Calu3 (cell line): ENCODE data around the gene TMEM14C. TPM values are rescaled to one million over a fixed set of nuclear protein-coding genes. Genes with fewer than 3 reads are reported as not detected.
A peak's percentile ranks its signal among the peaks of the same experiment; 100 is the strongest.

Experiments
- BruUV-seq: library from RNA; stranded (reverse); fragments of 400-500 nt; replicated peaks from 2 replicates; lab custom pipeline; 2021; lab: Mats Ljungman, UMichigan
- CTCF ChIA-PET: fragments of 300-600 bp; sonication (Branson Sonifier 250); formaldehyde crosslinking; loops from one replicate; lab custom pipeline; 2022; ENCODE audit warnings: antibody characterized with exemption; lab: Charles Lee
- DNase-seq: peaks from one replicate; pipeline ENCODE4 v3.0.0; 2022
- H3K27ac Mint-ChIP-seq: one replicate; pipeline ENCODE4 v1.8.0; 2022; ENCODE audit warnings: mixed read lengths; ENCODE audit not compliant: unreplicated experiment
- H3K27me3 Mint-ChIP-seq: one replicate; pipeline ENCODE4 v1.8.0; 2022; ENCODE audit warnings: mixed read lengths; ENCODE audit not compliant: unreplicated experiment
- H3K36me3 Mint-ChIP-seq: one replicate; pipeline ENCODE4 v1.8.0; 2022; ENCODE audit warnings: mild to moderate bottlenecking, moderate library complexity, mixed read lengths; ENCODE audit not compliant: insufficient read depth, unreplicated experiment
- H3K4me1 Mint-ChIP-seq: one replicate; pipeline ENCODE4 v1.8.0; 2022; ENCODE audit warnings: mild to moderate bottlenecking, low read depth, mixed read lengths; ENCODE audit not compliant: unreplicated experiment
- H3K4me3 Mint-ChIP-seq: one replicate; pipeline ENCODE4 v1.8.0; 2022; ENCODE audit warnings: mild to moderate bottlenecking, low read depth, moderate library complexity, mixed read lengths; ENCODE audit not compliant: unreplicated experiment
- H3K9me3 Mint-ChIP-seq: one replicate; pipeline ENCODE4 v1.8.0; 2022; ENCODE audit warnings: low read depth, mixed read lengths; ENCODE audit not compliant: unreplicated experiment
- CTCF ChIP-seq: fragments of 200-600 bp; IDR thresholded peaks from one replicate; pipeline ENCODE4 v1.8.0; 2022; ENCODE audit warnings: antibody characterized with exemption; ENCODE audit not compliant: unreplicated experiment
- intact Hi-C: fragments of 100-400 bp; cut with micrococcal nuclease; formaldehyde crosslinking; loops from one replicate; pipeline ENCODE4 v1.10.0; 2022; ENCODE audit not compliant: unreplicated experiment
- total RNA-seq: library from RNA; stranded (reverse); gene quantifications from 2 replicates; pipeline ENCODE4 v1.2.3, GENCODE V29; 2022

The TMEM14C gene
- total RNA-seq, 1 experiment from 2014 or later = 53.6 TPM

- Mint-ChIP-seq H3K27ac (no peak overlapping the region), H3K27me3 (peaks cover 9% of the 10 kb centered on the region), H3K36me3 (no peaks in the 10 kb centered on the region), H3K4me1 (no peaks in the 10 kb centered on the region), H3K4me3 (no peak overlapping the region), H3K9me3 (no peaks in the 10 kb centered on the region)
- intact Hi-C loops = no loop called here
- CTCF ChIA-PET = no interaction called here
- DNase-seq = no peak
- TF ChIP-seq CTCF = no peak
- no TSS peak for BruUV-seq
Observed at GRCh38 chr6:10687582-10687981, 35.3 kb upstream of the TMEM14C start.

GRCh38 chr6:10690651-10691445, 32.0 kb upstream of the TMEM14C start:
- no peak overlapping the region for H3K4me3 Mint-ChIP-seq
- H3K4me1 Mint-ChIP-seq = no peaks in the 10 kb centered on the region
- no peaks in the 10 kb centered on the region for H3K9me3 Mint-ChIP-seq
- intact Hi-C loops = loop anchor here (10.0 kb wide), 1 partner anchor 114 kb away; no protein-coding TSS in a partner anchor
- no peaks in the 10 kb centered on the region for H3K27me3 Mint-ChIP-seq
- DNase-seq = no peak
- CTCF ChIA-PET = interaction anchor here (0.6 kb wide), 1 partner anchor 39 kb away, joined by 3 read pairs; no protein-coding TSS in a partner anchor
- BruUV-seq = no TSS peak
- peaks cover 27% of the 10 kb centered on the region for H3K36me3 Mint-ChIP-seq
- TF ChIP-seq CTCF = no peak
- no peak overlapping the region for H3K27ac Mint-ChIP-seq

- Mint-ChIP-seq H3K36me3 (peaks cover 30% of the 10 kb centered on the region), H3K27ac (no peak overlapping the region), H3K27me3 (no peaks in the 10 kb centered on the region), H3K4me3 (peak overlapping the region; percentile 93), H3K9me3 (no peaks in the 10 kb centered on the region), H3K4me1 (no peaks in the 10 kb centered on the region)
- CTCF ChIA-PET = no interaction called here
- TF ChIP-seq CTCF = no peak
- DNase-seq = no peak
- BruUV-seq = no TSS peak
- intact Hi-C loops = loop anchor here (10.0 kb wide), 1 partner anchor 112 kb away; no protein-coding TSS in a partner anchor
Observed at GRCh38 chr6:10692965-10693538, 29.8 kb upstream of the TMEM14C start.

- CTCF ChIA-PET = interaction anchor here (0.6 to 1.0 kb wide), 6 partner anchors 106 to 772 kb away, joined by 3 to 5 read pairs (median 3); no protein-coding TSS in a partner anchor
- Mint-ChIP-seq H3K4me1 (no peaks in the 10 kb centered on the region), H3K27ac (peak within 1 kb of the TSS; percentile 100), H3K9me3 (no peaks in the 10 kb centered on the region), H3K36me3 (peaks cover 35% of the 10 kb centered on the region), H3K27me3 (no peaks in the 10 kb centered on the region), H3K4me3 (peak within 1 kb of the TSS; percentile 93)
- intact Hi-C loops = loop anchor here (2.0 to 10.0 kb wide), 2 partner anchors 110 to 184 kb away; no protein-coding TSS in a partner anchor
- TSS peak; percentile 87 for BruUV-seq
- DNase-seq = peak; percentile 81
- TF ChIP-seq CTCF = no peak
Observed at GRCh38 chr6:10694302-10695085, 28.4 kb upstream of the TMEM14C start, which contains the start of the genes C6orf52 and PAK1IP1. TSS of gene C6orf52 (minus strand) at chr6:10694616. CDS start at chr6:10687550, 7,066 bp downstream. TSS of gene PAK1IP1 (plus strand) at chr6:10694972. CDS start at chr6:10694986, 14 bp downstream.
